Keratinocyte (primary cell): ENCODE results near the gene PIK3CB. TPM values are rescaled to one million over a fixed set of nuclear protein-coding genes. Genes with fewer than 3 reads are reported as not detected.

Experiments
- DNase-seq: peaks from one replicate; pipeline ENCODE4 v3.0.0-alpha.2; 2011; ENCODE audit warnings: low read depth, missing footprints, low spot score
- FAIRE-seq: peaks from 2 replicates; lab custom pipeline; 2011; peaks lifted over from hg19 to GRCh38; lab: Jason Lieb, UNC
- H2AFZ ChIP-seq: 2 replicates; pipeline ENCODE4 v1.6.0; 2012; ENCODE audit warnings: low read length, control low read depth, inconsistent platforms; ENCODE audit not compliant: control insufficient read depth
- H3K27ac ChIP-seq: 2 replicates; pipeline ENCODE4 v1.5.1; 2011; ENCODE audit warnings: low read length; ENCODE audit not compliant: control insufficient read depth, insufficient read depth
- H3K27me3 ChIP-seq: 3 replicates; pipeline ENCODE4 v1.6.0; 2011; ENCODE audit warnings: low read length; ENCODE audit not compliant: control insufficient read depth, insufficient read depth; ENCODE audit errors: extremely low read depth
- H3K36me3 ChIP-seq, 2 experiments: 2 replicates in 1 of 2; 3 replicates in 1 of 2; pipeline ENCODE4 v1.5.1; 2011; ENCODE audit warnings: low read length in 2 of 2, mild to moderate bottlenecking in 1 of 2; ENCODE audit not compliant: control insufficient read depth in 2 of 2, insufficient read depth in 2 of 2; ENCODE audit errors: extremely low read depth in 1 of 2
- H3K4me1 ChIP-seq: 3 replicates; pipeline ENCODE4 v1.5.1; 2011; ENCODE audit warnings: low read length; ENCODE audit not compliant: control insufficient read depth, insufficient read depth; ENCODE audit errors: extremely low read depth
- H3K4me2 ChIP-seq: 3 replicates; pipeline ENCODE4 v1.6.0; 2011; ENCODE audit warnings: low read depth, low read length; ENCODE audit not compliant: control insufficient read depth, insufficient read depth; ENCODE audit errors: extremely low read depth
- H3K4me3 ChIP-seq, 3 experiments: fragments of 200-600 bp in 1 of 3; sonication (generic) in 1 of 3; 2 replicates in 2 of 3; 3 replicates in 1 of 3; pipeline ENCODE4 v1.5.1; 2011 to 2016; ENCODE audit warnings: low read length in 3 of 3, mild to moderate bottlenecking in 3 of 3, control low read depth in 2 of 3, inconsistent platforms in 1 of 3, low read depth in 1 of 3, mixed read lengths in 1 of 3, mixed run types in 1 of 3, moderate library complexity in 1 of 3; ENCODE audit not compliant: control insufficient read depth in 2 of 3, insufficient read depth in 2 of 3; ENCODE audit errors: extremely low read depth in 1 of 3
- H3K79me2 ChIP-seq: 2 replicates; pipeline ENCODE4 v1.6.0; 2012; ENCODE audit warnings: low read length; ENCODE audit not compliant: control insufficient read depth, insufficient read depth
- H3K9ac ChIP-seq: 3 replicates; pipeline ENCODE4 v1.6.0; 2011; ENCODE audit warnings: low read length; ENCODE audit not compliant: control insufficient read depth, insufficient read depth; ENCODE audit errors: extremely low read depth
- H3K9me1 ChIP-seq: 3 replicates; pipeline ENCODE4 v1.6.0; 2011; ENCODE audit warnings: low read length; ENCODE audit not compliant: control insufficient read depth, insufficient read depth; ENCODE audit errors: extremely low read depth
- H3K9me3 ChIP-seq: 2 replicates; pipeline ENCODE4 v1.5.1; 2012; ENCODE audit warnings: low read depth, low read length; ENCODE audit not compliant: control insufficient read depth
- H4K20me1 ChIP-seq: 3 replicates; pipeline ENCODE4 v1.6.0; 2011; ENCODE audit warnings: low read length; ENCODE audit not compliant: control insufficient read depth, insufficient read depth; ENCODE audit errors: extremely low read depth
- EZH2 ChIP-seq: IDR thresholded peaks from one replicate; pipeline ENCODE4 v1.6.1; 2012; ENCODE audit warnings: inconsistent platforms, mild to moderate bottlenecking, low read length, moderate library complexity
- dilution Hi-C: fragments of 300-500 bp; cut with MboI; formaldehyde crosslinking; loops from one replicate; pipeline ENCODE4 v1.7.0; 2020; ENCODE audit warnings: low sequenced_read_pairs; ENCODE audit not compliant: extremely low pct_ligation_motif_present
- polyA plus RNA-seq, 5 experiments: library from polyadenylated mRNA; depleted of rRNA in 3 of 5; stranded (reverse) in 3 of 5; stranded (forward) in 1 of 5; unstranded in 1 of 5; fragments of >200 nt; gene quantifications; 1 replicate in 1 of 5; 2 replicates in 3 of 5; 3 replicates in 1 of 5; pipeline versions ENCODE4 v1.2.1 to v1.2.3, GENCODE V29; 2011 to 2012; ENCODE audit warnings: missing spikeins in 2 of 5, low read depth in 1 of 5, low replicate concordance in 1 of 5
- TF ChIP-seq, protein P1 (sequence below), 3 experiments: IDR thresholded peaks in 1 of 3; conservative IDR thresholded peaks in 1 of 3; optimal IDR thresholded peaks in 1 of 3; 2 replicates in 2 of 3; 3 replicates in 1 of 3; pipeline versions ENCODE3 to v1.5.1; 2011; ENCODE audit warnings: low read length in 3 of 3, mild to moderate bottlenecking in 3 of 3, moderate library complexity in 2 of 3, control low read depth in 1 of 3, inconsistent platforms in 1 of 3; ENCODE audit not compliant: insufficient read depth in 2 of 3; ENCODE audit errors: extremely low read depth in 1 of 3

PIK3CB gene
- polyA plus RNA-seq, 1 donor (not counting 4 experiments of a cell fraction or from before 2014, with no cell fraction given), result 19.9 TPM

DNA sequence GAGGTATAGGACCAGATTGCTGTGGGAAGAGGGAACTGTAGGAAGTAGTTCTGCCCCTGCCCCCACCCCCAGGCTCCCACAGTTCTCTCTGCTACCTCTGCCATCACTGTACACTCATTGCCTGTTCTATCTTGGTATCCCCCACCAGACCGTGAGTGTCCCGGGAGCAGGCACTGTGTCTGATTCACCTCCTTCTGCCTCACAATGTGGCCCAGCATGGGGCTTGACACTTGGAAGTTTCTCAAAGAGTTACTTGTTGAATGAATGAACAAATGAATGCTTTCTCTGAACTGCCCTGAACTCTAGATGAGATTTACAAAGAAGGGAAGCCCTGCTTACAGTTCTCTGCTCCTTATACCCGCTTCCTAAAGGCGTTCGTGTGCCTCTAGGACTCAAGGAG lies 27.1 kb upstream of the PIK3CB start:
- peaks cover 23% of the 10 kb centered on the region for H3K4me1 ChIP-seq
- no peaks in the 10 kb centered on the region for H4K20me1 ChIP-seq
- no peaks in the 10 kb centered on the region for H3K9me1 ChIP-seq
- peak overlapping the region; percentile 25 for H3K4me2 ChIP-seq
- FAIRE-seq, result no peak
- TF ChIP-seq, protein P1, sequence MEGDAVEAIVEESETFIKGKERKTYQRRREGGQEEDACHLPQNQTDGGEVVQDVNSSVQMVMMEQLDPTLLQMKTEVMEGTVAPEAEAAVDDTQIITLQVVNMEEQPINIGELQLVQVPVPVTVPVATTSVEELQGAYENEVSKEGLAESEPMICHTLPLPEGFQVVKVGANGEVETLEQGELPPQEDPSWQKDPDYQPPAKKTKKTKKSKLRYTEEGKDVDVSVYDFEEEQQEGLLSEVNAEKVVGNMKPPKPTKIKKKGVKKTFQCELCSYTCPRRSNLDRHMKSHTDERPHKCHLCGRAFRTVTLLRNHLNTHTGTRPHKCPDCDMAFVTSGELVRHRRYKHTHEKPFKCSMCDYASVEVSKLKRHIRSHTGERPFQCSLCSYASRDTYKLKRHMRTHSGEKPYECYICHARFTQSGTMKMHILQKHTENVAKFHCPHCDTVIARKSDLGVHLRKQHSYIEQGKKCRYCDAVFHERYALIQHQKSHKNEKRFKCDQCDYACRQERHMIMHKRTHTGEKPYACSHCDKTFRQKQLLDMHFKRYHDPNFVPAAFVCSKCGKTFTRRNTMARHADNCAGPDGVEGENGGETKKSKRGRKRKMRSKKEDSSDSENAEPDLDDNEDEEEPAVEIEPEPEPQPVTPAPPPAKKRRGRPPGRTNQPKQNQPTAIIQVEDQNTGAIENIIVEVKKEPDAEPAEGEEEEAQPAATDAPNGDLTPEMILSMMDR (optimal IDR thresholded peaks at IDR 0.05 in 1 of 3, IDR thresholded peaks at IDR 0.05 in 1 of 3, conservative IDR thresholded peaks at IDR 0.05 in 1 of 3; ENCODE audit: extremely low read depth in 1 of 3, insufficient read depth in 2 of 3, low read length in 3 of 3), result no peak
- no peak for TF ChIP-seq EZH2
- H3K27me3 ChIP-seq, result no peaks in the 10 kb centered on the region
- no peak overlapping the region for H3K4me3 ChIP-seq
- dilution Hi-C loops, result no loop called here
- peak overlapping the region; percentile 94 for H3K27ac ChIP-seq
- H3K9me3 ChIP-seq, result no peaks in the 10 kb centered on the region
- H3K9ac ChIP-seq, result peak overlapping the region; percentile 77
- peak; percentile 33 for DNase-seq
- H3K36me3 ChIP-seq, result no peaks in the 10 kb centered on the region
- H2AFZ ChIP-seq, result peak overlapping the region; percentile 73
- no peaks in the 10 kb centered on the region for H3K79me2 ChIP-seq

DNA sequence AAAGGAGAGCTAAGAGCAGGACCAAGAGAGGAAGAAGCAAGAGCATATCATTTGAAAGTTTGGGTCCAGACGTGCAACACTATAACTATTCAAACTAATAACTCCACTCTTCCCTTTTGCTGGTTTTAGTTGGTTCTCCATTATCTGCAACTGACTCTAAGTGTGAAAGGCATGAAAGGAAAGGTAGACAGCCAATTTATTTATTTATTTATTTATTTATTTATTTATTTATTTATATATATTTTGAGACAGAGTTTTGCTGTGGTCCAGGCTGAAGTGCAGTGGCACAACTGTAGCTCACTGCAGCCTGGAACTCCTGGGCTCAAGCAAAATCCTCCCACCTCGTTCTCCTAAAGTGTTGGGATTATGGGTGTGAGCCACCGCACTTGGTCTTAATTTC lies 22.1 kb upstream of the PIK3CB start:
- dilution Hi-C loops, result no loop called here
- FAIRE-seq, result no peak
- H3K4me1 ChIP-seq, result peaks cover 5% of the 10 kb centered on the region
- no peaks in the 10 kb centered on the region for H3K27me3 ChIP-seq
- no peak overlapping the region for H3K4me3 ChIP-seq
- H3K79me2 ChIP-seq, result no peaks in the 10 kb centered on the region
- H3K9me3 ChIP-seq, result no peaks in the 10 kb centered on the region
- no peak for DNase-seq
- H4K20me1 ChIP-seq, result no peaks in the 10 kb centered on the region
- H3K9ac ChIP-seq, result no peak overlapping the region
- H3K4me2 ChIP-seq, result no peak overlapping the region
- no peak overlapping the region for H2AFZ ChIP-seq
- no peaks in the 10 kb centered on the region for H3K36me3 ChIP-seq
- TF ChIP-seq EZH2, result no peak
- TF ChIP-seq, protein P1 (optimal IDR thresholded peaks at IDR 0.05 in 1 of 3, IDR thresholded peaks at IDR 0.05 in 1 of 3, conservative IDR thresholded peaks at IDR 0.05 in 1 of 3; ENCODE audit: extremely low read depth in 1 of 3, insufficient read depth in 2 of 3, low read length in 3 of 3), result no peak
- H3K27ac ChIP-seq, result no peak overlapping the region
- H3K9me1 ChIP-seq, result no peaks in the 10 kb centered on the region
